NT2/D1 (cell line): Measurements from ENCODE around the gene PKNOX2.

Experiments used
- DNase-seq: peaks from one replicate; pipeline ENCODE4 v3.0.0-alpha.2; 2011; ENCODE audit warnings: low read depth, low spot score
- H3K27me3 ChIP-seq: 2 replicates; pipeline ENCODE4 v1.6.0; 2011; ENCODE audit warnings: mild to moderate bottlenecking; ENCODE audit not compliant: insufficient read length, insufficient read depth
- H3K36me3 ChIP-seq: 2 replicates; pipeline ENCODE4 v1.6.1; 2011; ENCODE audit warnings: mild to moderate bottlenecking, low read length, mixed read lengths; ENCODE audit not compliant: insufficient read depth, insufficient read length
- H3K4me1 ChIP-seq: 2 replicates; pipeline ENCODE4 v1.5.1; 2011; ENCODE audit not compliant: insufficient read depth, insufficient read length
- H3K4me3 ChIP-seq: 2 replicates; pipeline ENCODE4 v1.5.1; 2011; ENCODE audit warnings: low read depth; ENCODE audit not compliant: insufficient read length
- H3K9ac ChIP-seq: 2 replicates; pipeline ENCODE4 v1.6.0; 2011; ENCODE audit warnings: low read depth; ENCODE audit not compliant: insufficient read length
- H3K9me3 ChIP-seq: 2 replicates; pipeline ENCODE4 v1.5.1; 2011; ENCODE audit warnings: mild to moderate bottlenecking, low read length; ENCODE audit not compliant: insufficient read depth
- SUZ12 ChIP-seq: IDR thresholded peaks from 2 replicates; pipeline ENCODE4 v1.6.1; 2011; ENCODE audit not compliant: insufficient read length, insufficient read depth; ENCODE audit errors: extremely low read depth
- YY1 ChIP-seq: IDR thresholded peaks from 2 replicates; pipeline ENCODE4 v1.6.1; 2011; ENCODE audit not compliant: insufficient read length, insufficient read depth
- ZNF274 ChIP-seq: IDR thresholded peaks from 2 replicates; pipeline ENCODE4 v1.6.1; 2011; ENCODE audit warnings: mild to moderate bottlenecking, low read depth, low read length

PKNOX2 gene

DNA sequence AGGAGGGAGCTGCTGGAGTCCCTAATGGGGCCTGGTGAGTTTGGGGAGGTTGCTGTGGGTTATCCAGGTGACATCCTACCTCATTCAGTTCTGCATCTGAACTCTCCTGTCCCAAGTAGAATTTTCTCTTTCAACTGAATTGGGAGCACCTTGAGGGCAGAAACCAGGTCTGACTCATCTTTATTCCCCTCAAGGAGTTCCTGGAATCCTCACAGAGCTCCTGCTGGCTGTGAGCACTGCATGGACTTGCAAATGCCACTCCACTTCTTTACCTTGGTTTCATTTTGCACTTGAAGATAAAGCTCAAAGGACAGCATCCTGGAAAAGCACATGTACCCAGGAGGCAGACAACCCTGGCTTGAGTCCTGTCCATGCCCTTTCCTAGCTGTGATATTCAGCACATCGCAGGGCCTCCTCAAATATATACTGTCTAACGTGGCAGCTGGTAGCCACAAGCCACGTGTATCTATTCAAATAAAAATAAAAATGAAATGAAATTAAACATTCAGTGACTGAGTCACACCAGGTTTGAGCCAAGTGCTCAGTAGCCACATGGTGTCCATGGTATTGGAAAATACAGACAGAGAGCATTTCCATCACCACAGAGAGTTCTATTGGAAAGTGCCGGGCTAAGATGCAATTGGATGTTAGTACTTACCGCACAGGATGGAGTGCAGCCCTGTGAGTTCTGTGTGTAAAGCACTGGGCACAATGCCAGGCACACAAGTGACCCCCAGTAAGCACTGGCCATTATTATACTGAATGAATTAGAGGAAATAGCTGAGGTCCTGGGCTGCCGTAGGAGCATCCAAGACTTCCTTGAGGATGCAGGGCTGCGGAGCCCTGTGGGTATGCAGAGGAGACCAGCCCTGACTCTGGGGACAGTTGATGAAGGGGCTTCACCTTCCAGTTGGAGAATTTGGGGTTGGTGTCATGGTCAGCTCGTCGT is 149.0 kb downstream of the PKNOX2 start:
- Histone ChIP-seq H3K36me3 (no peaks in the 10 kb centered on the region), H3K4me3 (no peak overlapping the region), H3K4me1 (peaks cover 8% of the 10 kb centered on the region), H3K27me3 (no peaks in the 10 kb centered on the region), H3K9ac (no peak overlapping the region), H3K9me3 (peaks cover 14% of the 10 kb centered on the region; the same call in 1 of the 2 replicates)
- DNase-seq = no peak
- TF ChIP-seq ZNF274 = no peak
- TF ChIP-seq YY1 = no peak
- TF ChIP-seq SUZ12 = no peak

DNA sequence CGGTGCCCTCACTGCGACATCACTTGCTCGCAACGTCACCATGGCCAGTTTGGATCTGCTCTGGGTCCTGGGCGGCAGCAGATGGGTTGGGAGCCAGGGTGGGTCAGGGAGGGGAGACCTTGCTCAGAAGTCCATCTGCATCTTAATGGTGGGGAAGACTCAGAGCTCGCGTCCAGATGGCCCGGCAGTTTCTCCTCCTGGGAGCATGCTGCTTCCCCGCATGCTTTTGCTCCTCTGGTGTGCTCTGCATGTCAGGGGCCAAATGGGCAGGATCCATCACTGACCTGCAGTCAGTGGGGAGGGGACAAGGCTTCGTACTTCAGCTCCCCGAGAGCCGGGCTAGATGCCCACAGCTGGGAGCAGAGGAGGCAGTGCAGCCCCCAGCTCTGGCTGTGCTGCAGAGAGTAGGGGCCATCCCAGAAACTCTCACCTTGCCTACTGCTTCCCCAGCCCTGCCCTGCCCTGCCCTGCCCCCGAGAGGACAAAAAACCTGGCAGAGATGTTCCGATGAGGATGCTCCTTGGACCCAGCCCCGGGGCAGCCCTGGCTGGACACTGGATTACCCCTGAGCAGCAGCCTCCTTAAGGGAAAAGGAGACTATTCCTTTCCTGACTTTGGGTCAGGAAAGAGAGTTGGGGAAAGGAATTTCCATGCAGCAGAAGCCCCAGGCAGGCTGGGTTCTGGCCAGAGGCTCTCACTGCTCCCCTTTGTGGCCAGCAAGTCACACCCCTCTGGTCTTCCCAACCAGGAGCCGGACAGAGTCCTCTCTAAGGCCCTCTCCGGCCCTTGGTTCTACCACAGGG is 149.9 kb downstream of the PKNOX2 start:
- no peak for TF ChIP-seq SUZ12
- TF ChIP-seq YY1 = no peak
- Histone ChIP-seq H3K36me3 (no peaks in the 10 kb centered on the region), H3K9ac (no peak overlapping the region), H3K9me3 (peaks cover 14% of the 10 kb centered on the region; the same call in 1 of the 2 replicates), H3K27me3 (no peaks in the 10 kb centered on the region), H3K4me3 (no peak overlapping the region), H3K4me1 (peaks cover 8% of the 10 kb centered on the region)
- DNase-seq = no peak

DNA sequence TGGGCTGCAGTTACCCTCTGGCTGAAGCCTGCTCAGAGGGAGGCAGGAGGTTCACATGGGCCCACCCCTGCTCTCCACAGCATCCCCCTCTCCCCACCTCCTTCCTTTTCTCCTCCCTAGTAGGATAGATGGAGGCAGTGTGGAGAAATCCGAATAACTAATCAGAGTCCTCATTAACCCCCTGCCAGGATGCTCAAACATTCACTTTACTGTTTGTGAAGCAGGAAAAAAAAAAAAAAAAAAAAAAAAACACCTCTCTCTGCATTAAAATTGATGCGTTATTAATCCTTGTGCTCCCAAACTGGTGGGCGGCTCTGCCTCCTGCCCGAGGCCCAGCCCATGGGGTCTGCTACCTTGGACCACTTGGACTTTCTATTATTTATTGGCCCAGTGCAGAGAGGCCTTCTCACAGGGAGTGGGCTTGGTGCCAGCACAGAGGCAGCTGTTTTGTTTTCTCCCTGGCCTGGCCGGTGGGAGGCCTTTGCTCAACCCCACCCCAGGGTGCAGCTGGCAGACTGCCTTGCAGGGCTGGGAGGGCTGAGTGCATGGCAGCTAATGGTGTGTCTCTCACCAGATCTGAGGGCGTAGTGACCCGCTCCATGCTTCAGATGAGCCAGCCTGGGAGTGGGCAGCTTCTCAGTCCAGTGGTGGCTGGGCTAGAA is 150.7 kb downstream of the PKNOX2 start:
- TF ChIP-seq ZNF274 (no peak), SUZ12 (no peak), YY1 (no peak)
- Histone ChIP-seq H3K9ac (no peak overlapping the region), H3K27me3 (no peaks in the 10 kb centered on the region), H3K36me3 (no peaks in the 10 kb centered on the region), H3K4me1 (peaks cover 8% of the 10 kb centered on the region), H3K4me3 (no peak overlapping the region), H3K9me3 (peaks cover 14% of the 10 kb centered on the region; the same call in 1 of the 2 replicates)
- no peak for DNase-seq

DNA sequence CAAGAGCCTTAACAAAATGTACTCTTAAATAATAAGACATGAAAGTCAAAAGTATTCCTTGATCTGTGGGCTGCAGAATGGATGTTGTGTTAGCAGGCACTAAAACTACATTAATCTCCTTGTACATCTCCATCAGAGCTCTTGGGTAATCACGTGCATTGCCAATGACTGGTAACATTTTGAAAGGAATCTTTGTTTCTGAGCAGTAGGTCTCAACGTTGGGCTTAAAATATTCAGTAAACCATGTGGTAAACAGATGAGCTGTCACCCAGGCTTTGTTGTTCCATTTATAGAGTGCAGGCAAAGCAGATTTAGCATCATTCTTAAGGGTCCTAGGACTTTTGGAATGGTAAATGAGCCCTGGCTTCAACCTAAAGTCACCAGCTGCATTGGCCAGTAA is 152.9 kb downstream of the PKNOX2 start:
- DNase-seq = no peak
- Histone ChIP-seq H3K36me3 (no peaks in the 10 kb centered on the region), H3K27me3 (no peaks in the 10 kb centered on the region), H3K9ac (no peak overlapping the region), H3K4me3 (no peak overlapping the region), H3K9me3 (peaks cover 14% of the 10 kb centered on the region; the same call in 1 of the 2 replicates), H3K4me1 (peaks cover 10% of the 10 kb centered on the region)
- TF ChIP-seq YY1 (no peak), SUZ12 (no peak), ZNF274 (no peak)

DNA sequence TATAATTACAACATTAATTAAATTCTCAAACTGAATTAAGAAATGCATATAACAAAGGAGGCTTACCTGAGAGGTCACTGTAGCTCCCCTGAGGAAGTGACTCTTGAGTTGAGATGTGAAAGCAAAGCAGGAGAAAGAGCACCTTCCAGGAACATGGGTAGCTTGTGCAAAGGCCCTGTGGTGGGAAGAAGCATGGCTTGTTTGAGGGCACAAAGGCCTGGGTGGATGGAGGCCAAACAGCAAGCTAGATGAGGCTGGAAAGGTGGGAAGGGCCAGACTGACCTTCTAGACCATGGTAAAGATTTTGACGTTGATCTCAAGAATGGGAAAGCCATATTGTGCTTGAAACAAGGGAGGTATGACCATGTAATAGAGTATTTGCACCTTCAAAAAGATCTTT is 155.1 kb downstream of the PKNOX2 start:
- Histone ChIP-seq H3K36me3 (no peaks in the 10 kb centered on the region), H3K9me3 (peaks cover 14% of the 10 kb centered on the region; the same call in 1 of the 2 replicates), H3K4me3 (no peak overlapping the region), H3K9ac (no peak overlapping the region), H3K27me3 (no peaks in the 10 kb centered on the region), H3K4me1 (peaks cover 5% of the 10 kb centered on the region)
- no peak for TF ChIP-seq SUZ12
- no peak for TF ChIP-seq ZNF274
- no peak for TF ChIP-seq YY1
- DNase-seq = no peak

DNA sequence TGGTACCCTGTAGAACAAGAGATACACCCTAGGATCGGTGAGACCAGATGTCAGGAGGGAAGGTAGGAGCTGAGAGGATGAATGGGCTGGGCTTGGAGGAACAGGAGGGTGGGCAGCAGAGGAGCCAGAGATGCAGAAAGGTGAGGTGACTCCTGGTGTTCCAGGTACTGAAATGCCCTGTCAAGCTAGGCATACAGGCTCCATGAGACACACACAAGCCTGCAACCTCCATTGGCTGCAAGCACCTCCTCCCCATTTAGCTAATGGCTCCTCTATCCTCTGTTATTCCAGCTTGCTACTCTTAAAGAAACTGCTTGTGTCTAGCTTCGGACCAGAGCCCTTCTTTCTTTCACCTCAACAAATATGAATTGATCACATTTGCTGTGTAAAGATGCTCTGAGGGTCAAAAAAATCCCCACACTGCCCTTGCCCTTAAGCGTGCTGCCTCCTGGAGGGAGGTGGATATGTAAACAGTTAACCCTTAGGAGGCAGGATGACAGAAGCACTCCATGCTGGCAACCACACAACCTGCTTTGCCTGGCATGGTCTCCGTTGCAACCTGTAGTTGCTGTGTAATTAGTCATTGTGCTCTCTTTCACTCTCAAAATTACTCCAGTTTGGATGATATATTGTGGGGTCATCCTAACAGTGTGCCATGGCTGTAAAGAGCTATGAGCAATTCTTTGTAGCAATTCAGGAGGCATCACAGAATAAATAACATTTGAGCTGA is 156.0 kb downstream of the PKNOX2 start:
- H3K36me3 ChIP-seq = no peaks in the 10 kb centered on the region
- peaks cover 2% of the 10 kb centered on the region for H3K4me1 ChIP-seq
- H3K4me3 ChIP-seq = no peak overlapping the region
- H3K27me3 ChIP-seq = no peaks in the 10 kb centered on the region
- no peak for DNase-seq
- TF ChIP-seq ZNF274 = no peak
- no peak overlapping the region for H3K9ac ChIP-seq
- peaks cover 14% of the 10 kb centered on the region; the same call in 1 of the 2 replicates for H3K9me3 ChIP-seq
